Measurements from ENCODE around the gene KCNK6. TPM values are rescaled to one million over a fixed set of nuclear protein-coding genes. Genes with fewer than 3 reads are reported as not detected.

The KCNK6 gene
- total and polyA plus RNA-seq, 10 of the 15 experiments (the other 5 are each of a cell fraction or from before 2014, with no cell fraction given): 0.04 to 1.4 (median 1.1) TPM

DNA sequence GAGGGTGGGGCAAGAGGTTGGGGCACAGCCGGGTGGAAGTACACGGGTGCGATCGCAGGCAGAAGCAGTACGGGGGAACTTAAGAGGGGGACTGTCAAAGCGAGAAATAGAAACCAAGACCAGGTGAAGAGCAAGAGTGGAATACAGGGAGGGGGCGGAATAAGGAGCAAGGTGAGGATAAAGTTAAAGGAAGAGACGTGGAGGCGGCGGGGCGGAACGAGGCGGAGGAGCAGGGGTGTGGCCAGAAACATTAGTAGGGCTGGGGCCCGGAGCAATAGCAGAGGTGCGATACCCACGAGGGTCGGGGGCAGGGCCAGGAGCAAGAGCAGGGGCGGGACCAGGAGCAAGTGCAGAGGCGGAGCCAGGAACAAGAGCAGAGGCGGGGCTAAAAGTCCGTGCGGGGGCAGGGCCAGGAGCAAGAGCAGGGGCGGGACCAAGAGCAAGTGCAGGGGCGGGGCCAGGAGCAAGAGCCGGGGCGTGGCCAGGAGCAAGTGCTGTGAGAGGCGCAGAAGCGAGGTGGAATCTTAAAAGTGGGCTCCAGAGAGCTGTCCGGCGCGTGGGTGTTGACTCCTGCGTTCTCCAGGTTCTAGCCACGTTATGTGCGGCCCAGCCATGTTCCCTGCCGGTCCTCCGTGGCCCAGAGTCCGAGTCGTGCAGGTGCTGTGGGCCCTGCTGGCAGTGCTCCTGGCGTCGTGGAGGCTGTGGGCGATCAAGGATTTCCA is 17.2 kb downstream of the KCNK6 start (continued):
- TF ChIP-seq CREM (IDR thresholded peaks at IDR 0.05; ENCODE audit: low read depth): no peak
- no peak for TF ChIP-seq SREBF2 (IDR thresholded peaks at IDR 0.05; ENCODE audit: low read length)
- TF ChIP-seq, protein P1, sequence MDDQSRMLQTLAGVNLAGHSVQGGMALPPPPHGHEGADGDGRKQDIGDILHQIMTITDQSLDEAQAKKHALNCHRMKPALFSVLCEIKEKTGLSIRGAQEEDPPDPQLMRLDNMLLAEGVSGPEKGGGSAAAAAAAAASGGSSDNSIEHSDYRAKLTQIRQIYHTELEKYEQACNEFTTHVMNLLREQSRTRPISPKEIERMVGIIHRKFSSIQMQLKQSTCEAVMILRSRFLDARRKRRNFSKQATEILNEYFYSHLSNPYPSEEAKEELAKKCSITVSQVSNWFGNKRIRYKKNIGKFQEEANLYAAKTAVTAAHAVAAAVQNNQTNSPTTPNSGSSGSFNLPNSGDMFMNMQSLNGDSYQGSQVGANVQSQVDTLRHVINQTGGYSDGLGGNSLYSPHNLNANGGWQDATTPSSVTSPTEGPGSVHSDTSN (IDR thresholded peaks at IDR 0.05; ENCODE audit: insufficient replicate concordance, low read depth, low read length): no peak
- TF ChIP-seq, protein P2, sequence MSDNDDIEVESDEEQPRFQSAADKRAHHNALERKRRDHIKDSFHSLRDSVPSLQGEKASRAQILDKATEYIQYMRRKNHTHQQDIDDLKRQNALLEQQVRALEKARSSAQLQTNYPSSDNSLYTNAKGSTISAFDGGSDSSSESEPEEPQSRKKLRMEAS (IDR thresholded peaks at IDR 0.05; ENCODE audit: low read depth, low read length): peak; percentile 78
- peak; percentile 97 for TF ChIP-seq HDGF (IDR thresholded peaks at IDR 0.05)
- TF ChIP-seq EP300 (IDR thresholded peaks at IDR 0.05; ENCODE audit: borderline replicate concordance in 1 of 2, control insufficient read depth in 1 of 2, low read depth in 2 of 2, low read length in 2 of 2): no peak
- TF ChIP-seq EED (IDR thresholded peaks at IDR 0.05; ENCODE audit: low read depth): no peak
- peak; percentile 80; the same call in 1 of the 2 replicates for TF ChIP-seq MXI1 (IDR thresholded peaks at IDR 0.05; ENCODE audit: low read depth, low read length)
- TF ChIP-seq, protein P3, sequence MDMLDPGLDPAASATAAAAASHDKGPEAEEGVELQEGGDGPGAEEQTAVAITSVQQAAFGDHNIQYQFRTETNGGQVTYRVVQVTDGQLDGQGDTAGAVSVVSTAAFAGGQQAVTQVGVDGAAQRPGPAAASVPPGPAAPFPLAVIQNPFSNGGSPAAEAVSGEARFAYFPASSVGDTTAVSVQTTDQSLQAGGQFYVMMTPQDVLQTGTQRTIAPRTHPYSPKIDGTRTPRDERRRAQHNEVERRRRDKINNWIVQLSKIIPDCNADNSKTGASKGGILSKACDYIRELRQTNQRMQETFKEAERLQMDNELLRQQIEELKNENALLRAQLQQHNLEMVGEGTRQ (IDR thresholded peaks at IDR 0.05; ENCODE audit: borderline replicate concordance, low read depth, low read length): no peak
- no peak for TF ChIP-seq TCF12 (IDR thresholded peaks at IDR 0.05; ENCODE audit: low read depth, low read length)
- TF ChIP-seq, protein P4, sequence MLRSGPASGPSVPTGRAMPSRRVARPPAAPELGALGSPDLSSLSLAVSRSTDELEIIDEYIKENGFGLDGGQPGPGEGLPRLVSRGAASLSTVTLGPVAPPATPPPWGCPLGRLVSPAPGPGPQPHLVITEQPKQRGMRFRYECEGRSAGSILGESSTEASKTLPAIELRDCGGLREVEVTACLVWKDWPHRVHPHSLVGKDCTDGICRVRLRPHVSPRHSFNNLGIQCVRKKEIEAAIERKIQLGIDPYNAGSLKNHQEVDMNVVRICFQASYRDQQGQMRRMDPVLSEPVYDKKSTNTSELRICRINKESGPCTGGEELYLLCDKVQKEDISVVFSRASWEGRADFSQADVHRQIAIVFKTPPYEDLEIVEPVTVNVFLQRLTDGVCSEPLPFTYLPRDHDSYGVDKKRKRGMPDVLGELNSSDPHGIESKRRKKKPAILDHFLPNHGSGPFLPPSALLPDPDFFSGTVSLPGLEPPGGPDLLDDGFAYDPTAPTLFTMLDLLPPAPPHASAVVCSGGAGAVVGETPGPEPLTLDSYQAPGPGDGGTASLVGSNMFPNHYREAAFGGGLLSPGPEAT (IDR thresholded peaks at IDR 0.05; ENCODE audit: low read depth): peak; percentile 30; the same call in 1 of the 2 replicates
- no peak for TF ChIP-seq STAT3 (IDR thresholded peaks at IDR 0.05; ENCODE audit: low read depth, low read length)
- no peak for TF ChIP-seq RBBP5 (conservative IDR thresholded peaks at IDR 0.05)
- no peak for TF ChIP-seq CBX3 (IDR thresholded peaks at IDR 0.05; ENCODE audit: borderline replicate concordance, low read depth)
- no peak for TF ChIP-seq NR2C2 (IDR thresholded peaks at IDR 0.05; ENCODE audit: borderline replicate concordance, control insufficient read depth, insufficient read length, low read depth)
- TF ChIP-seq RELA (IDR thresholded peaks at IDR 0.05; ENCODE audit: borderline replicate concordance, partially characterized antibody): no peak
- no peak for TF ChIP-seq ZNF24 (IDR thresholded peaks at IDR 0.05)
- TF ChIP-seq GATAD2B (conservative IDR thresholded peaks at IDR 0.05; ENCODE audit: low read depth): no peak
- TF ChIP-seq SRF (IDR thresholded peaks at IDR 0.05; ENCODE audit: low read depth in 2 of 2, low read length in 2 of 2): no peak
- TF ChIP-seq NR2C1 (IDR thresholded peaks at IDR 0.05): no peak
